GM21526 (cell line): Measurements from ENCODE around the gene KRTAP5-10.
"Not testable (repeated sequence)": the region's sequence is repeated elsewhere in the genome, so short reads cannot be mapped to it uniquely, and the experiment has no call there.

Experiments
- ATAC-seq: cut with Tn5 transposase; IDR thresholded peaks from one replicate; pipeline ENCODE4 v1.9.1; 2021; ENCODE audit warnings: moderate library complexity; ENCODE audit not compliant: unreplicated experiment, low FRiP score

Gene KRTAP5-10

DNA sequence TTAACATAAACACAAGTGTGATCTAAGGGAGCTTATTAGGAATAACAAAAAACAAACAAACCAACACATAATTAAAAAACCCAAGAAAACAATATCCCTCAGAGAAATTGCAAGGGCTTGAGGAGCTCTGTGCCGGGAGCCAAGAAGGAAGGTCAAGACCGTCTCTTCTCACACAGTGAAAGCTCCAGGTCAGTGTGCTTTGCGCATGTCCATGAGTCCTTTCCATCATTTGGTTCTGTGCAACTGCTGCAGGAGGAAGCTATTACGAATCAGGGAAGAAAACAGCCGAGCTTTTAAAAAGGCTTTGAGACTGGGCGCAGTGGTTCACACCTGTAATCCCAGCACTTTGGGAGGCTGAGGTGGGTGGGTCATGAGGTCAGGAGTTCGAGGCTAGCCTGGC, 23.0 kb upstream of the KRTAP5-10 start:
- ATAC-seq: no peak

DNA sequence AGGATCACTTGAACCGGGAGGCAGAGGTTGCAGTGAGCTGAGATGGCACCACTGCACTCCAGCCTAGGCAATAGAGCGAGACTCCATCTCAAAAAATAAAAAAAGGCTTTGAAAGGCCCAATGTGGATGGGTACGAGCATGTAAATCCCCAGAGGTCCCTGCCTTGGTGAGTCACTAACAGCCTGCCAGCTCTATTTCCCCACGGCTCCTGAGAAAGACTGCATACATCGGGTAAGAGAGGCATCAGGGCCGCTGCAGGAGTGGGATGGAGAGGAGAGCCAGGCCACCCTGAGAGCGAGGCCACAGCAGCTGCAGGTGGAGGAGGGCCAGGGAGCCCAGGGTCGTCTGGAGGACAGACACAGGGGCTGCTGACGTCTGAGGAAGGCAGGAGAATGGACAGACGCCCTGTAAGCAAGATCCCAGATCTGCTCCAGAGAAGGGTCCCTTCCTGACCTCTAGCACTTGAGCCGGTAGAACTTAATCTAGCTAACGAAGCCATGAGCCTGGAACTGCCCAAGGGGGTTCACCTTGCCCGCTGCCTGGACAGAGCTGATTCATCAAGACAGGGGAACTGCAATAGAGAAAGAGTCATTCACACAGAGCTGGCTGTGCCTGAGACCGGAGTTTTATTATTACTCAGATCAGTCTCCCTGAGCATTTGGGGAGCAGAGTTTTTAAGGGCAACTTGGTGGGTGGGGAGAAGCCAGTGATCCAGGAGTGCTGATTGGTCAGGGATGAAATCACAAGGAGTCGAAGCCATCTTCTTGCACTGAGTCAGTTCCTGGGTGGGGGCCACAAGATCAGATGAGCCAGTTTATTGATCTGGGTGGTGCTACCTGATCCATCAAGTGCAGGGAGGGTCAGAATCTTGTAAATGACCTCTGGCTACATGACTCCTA, 22.2 kb upstream of the KRTAP5-10 start:
- no peak for ATAC-seq

DNA sequence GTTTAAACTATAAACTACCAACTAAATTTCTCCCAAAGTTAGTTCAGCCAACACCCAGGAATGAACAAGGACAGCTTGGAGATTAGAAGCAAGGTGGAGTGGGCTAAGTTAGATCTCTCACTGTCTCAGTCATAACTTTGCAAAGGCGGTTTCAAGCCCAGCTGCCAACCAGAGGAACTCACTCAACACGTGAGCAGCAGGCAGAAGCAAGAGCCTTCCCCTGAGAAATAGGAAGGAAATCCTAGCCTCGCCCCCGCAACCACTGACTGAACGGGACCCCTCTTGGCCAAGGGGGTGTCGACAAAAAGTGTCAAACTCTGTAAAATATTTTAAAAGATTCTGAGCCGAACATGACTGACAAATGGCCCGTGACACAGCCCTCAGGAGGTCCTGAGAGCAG, 21.5 kb upstream of the KRTAP5-10 start:
- ATAC-seq: no peak

DNA sequence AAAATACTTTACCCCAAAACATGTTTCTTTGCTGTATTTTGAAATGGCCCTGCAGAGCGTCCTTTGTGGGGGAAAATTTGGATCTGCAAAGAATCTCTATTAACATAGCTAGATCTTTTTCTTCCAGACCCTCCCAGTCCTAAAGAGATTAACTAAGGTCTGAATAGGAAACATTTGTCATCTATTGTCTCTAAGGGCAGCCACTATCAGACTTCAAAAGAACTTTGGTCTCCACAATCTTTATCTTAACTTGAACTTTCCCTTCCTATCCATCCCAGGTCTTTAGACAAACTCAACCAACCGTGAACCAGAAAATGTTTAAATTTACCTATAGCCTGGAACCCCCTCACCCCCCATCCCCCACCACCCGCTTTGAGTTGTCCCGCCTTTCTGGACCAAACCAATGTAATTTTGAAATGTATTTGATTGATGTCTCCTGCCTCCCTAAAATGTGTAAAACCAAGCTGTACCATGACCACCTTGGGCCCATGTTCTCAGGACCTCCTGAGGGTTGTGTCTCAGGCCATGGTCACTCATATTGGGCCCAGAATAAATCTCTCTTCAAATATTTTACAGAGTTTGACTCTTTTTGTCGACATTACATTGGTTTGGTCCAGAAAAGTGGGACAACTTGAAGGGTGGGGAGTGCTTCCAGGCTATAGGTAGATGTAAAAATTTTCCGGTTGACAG, 20.7 kb upstream of the KRTAP5-10 start:
- no peak for ATAC-seq

DNA sequence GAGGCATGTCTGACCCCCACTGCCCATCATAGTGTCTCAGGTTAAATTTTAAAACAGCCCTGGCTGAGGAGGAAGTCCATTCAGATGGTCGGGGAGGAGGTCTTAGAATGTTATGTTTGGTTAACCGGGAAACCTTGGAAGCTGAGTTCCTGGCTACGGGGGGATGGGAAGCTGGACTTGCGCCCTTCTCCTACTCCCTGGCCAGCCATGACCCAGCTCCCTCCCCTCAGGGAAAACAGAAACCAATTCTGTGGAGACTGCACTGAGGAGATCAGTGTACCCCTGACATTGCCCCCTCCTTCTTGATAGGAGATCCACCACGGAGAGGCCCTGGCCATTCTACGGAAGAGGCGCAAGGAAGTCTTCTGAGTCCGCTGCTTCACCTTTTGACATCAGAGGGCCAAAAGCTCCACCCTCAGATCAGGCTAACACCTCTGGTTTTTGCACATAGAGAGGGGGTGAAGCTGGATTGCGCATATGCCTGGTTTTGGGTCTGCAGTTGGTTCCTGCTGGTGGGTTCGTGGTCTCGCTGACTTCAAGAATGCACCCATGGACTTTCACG, 19.9 kb upstream of the KRTAP5-10 start:
- ATAC-seq: no peak

DNA sequence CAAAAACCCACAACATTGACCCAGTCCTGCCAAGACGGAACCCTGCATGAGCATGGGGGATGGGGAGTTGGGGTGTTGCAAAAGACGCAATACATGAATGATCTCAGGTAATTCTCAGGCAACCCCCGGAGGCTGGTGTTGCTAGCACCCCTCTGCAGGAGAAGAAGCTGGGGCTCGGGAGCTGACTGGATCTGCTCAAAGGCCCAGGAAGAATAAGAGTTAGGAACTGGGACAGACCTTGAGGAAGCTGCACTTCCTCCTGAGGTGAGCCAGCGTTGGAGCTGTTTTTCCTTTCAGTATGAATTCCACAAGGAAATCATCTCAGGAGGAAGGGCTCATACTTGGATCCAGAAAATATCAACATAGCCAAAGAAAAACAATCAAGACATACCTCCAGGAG, 17.2 kb upstream of the KRTAP5-10 start, which contains the start of gene KRTAP5-9:
KRTAP5-9 (plus strand) TSS at position 301 of the 400 bp plus-strand sequence. CDS start 238 bp downstream, outside the sequence.
- ATAC-seq: no peak

DNA sequence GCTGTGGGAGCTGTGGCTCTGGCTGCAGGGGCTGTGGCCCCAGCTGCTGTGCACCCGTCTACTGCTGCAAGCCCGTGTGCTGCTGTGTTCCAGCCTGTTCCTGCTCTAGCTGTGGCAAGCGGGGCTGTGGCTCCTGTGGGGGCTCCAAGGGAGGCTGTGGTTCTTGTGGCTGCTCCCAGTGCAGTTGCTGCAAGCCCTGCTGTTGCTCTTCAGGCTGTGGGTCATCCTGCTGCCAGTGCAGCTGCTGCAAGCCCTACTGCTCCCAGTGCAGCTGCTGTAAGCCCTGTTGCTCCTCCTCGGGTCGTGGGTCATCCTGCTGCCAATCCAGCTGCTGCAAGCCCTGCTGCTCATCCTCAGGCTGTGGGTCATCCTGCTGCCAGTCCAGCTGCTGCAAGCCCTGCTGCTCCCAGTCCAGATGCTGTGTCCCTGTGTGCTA, 16.6 kb upstream of the KRTAP5-10 start:
- no peak for ATAC-seq

DNA sequence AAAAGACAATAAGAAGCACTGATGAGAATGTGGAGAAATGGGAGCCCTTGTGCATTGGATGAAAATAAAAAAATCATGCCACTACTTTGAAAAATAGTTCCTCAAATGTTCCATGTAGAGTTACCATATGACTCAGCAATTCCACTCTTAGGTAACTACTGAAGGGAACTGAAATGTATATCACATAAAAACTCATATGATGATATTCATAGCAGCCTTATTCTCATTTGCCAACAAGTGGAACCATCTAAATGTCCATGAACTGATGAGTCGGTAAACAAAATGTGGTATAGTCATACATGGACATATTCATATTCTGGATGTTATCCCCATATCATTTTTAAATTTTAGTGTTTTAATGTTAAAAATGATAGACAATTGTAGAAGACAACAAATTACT, 13.7 kb upstream of the KRTAP5-10 start:
- ATAC-seq: no peak

DNA sequence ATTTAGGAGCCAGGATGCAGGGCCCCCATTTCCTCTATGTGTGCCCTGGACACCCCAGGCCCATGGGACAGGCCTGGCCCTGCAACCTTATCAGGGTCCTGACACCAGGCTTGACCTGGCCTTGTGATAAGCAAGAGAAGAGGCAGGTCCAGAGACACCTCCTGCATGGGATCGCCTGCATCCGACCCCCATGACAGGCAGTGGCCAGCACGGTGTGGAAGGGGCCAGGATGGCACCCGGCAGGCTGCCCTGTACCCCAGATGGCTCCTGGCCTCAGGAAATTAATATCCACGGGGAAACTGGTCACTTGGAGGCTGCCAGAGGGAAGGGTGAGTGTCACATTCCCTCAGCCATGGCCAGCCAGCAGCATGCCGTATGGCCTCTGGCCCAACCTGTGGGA, 10.4 kb upstream of the KRTAP5-10 start:
- no peak for ATAC-seq

DNA sequence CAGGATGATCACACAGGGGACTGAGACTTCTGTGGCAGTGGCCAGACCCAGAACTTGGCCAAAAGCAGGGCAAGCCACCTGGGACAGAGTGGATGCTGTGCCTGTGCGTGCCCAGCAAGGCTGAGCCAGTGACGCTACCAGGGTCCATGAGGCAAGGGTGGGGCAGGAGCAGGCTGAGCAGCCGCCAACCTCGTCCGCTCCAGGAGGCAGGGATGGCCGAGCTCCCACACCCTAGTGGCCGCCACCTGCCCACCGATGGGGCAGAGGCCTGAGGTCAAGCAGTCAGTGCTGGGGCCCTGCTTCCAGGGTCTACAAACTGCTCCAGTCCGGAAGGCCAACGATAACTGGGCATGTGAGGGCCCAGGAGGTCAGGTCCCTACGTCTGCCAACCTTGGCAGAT, 9.9 kb upstream of the KRTAP5-10 start:
- no peak for ATAC-seq

DNA sequence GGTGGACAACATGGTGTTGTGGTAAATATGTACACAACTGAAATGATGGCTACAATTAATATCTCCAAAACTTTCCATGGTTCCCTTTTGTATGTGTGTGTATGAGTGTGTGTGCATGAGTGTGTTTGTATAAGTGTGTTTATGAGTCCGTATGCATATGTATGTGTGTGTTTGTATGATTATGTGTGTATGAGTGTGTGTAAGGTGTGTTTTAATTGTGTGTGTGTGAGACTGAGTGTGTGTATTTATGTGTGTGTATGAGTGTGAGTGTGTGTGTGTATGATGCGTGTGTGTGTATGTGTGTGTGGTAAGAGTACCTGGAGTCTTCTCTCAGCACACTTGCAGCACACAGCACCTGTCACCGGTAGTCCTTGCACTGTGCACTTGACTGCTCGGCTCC, 9.3 kb upstream of the KRTAP5-10 start:
- no peak for ATAC-seq

DNA sequence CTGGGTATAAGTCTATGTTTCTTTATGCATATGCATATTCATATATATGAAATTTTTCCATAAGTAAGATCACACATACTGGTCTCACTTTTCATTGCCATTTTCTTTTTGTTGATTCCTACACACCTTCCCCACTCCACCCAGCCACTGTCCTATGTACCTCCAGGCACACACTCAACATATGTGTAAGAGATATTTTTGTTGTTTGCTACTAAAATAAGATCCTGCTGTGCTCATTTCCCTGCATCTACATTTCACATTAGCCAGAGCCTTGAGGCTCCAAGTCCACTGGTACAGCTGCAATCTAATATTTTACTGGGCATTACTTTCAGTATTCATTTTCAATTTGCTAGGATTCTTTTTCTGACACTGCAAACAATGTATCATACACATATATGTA, 8.1 kb upstream of the KRTAP5-10 start:
- no peak for ATAC-seq

DNA sequence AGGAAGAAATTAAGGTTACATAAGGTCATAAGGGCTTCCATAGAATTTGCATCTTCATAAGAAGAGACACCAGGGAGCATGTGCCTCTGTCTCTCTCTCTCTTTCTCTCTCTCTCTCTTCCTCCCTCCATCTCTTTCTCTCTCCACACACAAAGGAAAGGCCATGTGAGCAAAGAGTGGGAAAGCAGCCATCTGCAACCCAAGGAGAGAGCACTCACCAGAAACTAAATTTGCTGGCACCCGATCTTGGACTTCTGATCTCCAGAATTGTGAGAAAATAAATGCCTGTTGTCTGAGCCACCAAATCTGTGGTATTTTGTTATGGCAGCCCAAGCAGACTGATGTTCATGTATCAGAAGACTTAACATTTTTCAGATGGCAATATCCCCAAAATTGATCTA, 6.4 kb upstream of the KRTAP5-10 start:
- no peak for ATAC-seq

DNA sequence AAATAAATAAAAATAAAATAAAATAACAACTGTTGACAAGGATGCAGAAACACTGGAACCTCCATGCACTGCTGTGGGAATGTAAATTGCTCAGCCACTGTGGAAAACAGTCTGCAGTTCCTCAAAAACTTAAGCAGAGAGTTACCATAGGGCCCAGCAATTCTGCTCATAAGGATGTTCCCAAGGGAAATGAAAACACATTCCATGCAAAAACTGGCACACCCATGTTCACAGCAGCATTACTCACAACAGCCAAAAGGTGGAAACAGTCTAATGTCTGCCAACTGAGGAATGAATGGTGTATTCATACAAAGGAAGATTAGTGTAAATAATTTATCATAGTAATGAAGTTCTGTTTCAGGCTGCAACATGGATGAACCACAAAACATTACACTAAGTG, 3.2 kb upstream of the KRTAP5-10 start:
- no peak for ATAC-seq

DNA sequence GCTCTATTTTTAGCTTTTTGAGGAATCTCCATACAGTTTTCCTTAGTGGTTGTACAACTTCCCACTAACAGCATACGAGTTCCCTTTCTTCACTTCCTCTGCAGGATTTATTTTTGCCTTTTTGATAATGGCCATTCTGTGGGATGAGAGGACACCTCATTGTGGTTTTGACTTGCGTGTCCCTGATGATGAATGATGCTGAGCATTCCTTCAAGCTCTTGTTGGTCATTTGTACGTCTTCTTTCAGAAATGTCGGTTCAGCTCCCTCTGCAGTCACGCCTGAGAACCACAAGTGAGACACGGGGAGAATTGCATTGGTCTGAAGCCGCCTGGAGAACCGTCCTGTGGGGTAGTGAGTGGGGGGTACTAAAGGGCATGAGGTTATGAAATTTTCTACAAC, 2.0 kb upstream of the KRTAP5-10 start:
- ATAC-seq: no peak

DNA sequence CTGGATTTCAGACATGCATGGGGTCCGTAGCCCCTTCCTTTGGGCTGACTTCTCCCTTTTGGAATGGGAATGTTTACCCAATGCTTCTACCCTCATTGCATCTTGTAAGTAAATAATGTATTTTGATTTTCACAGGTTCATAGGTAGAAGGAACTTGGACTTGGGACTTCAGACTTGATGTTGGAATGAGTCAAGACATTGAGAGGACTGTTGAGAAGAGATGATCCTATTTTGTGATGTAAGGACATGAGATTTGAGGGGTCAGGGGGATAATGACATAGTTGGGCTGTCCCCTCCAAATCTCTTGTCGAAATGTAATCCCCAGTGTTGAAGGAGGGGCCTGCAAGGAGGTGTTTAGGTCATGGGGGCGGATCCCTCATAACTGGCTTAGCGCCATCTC, 933 bp upstream of the KRTAP5-10 start:
- no peak for ATAC-seq

DNA sequence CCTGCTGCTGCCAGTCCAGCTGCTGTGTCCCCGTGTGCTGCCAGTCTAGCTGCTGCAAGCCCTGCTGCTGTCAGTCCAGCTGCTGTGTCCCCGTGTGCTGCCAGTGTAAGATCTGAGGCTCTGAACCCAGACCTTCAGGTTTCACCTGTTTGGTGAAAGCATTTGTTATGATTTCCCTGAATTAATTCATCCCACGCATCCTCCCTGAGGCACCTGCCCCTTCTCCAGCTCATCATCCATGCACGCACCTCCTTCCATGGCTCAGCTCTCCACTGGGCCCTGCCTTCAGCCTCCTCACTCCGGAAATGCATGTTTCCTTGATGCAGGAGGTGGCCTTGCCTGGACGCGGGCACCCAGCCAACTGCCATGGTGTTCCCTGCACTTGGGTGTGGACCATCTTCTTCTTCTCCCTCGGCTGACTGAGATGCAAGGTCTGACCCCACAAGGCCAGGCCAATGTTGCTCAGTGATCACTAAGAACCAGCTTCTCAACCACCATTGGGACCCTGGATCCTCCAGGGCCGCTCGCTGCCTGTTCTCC, 788 bp downstream of the KRTAP5-10 start:
- ATAC-seq: no peak

DNA sequence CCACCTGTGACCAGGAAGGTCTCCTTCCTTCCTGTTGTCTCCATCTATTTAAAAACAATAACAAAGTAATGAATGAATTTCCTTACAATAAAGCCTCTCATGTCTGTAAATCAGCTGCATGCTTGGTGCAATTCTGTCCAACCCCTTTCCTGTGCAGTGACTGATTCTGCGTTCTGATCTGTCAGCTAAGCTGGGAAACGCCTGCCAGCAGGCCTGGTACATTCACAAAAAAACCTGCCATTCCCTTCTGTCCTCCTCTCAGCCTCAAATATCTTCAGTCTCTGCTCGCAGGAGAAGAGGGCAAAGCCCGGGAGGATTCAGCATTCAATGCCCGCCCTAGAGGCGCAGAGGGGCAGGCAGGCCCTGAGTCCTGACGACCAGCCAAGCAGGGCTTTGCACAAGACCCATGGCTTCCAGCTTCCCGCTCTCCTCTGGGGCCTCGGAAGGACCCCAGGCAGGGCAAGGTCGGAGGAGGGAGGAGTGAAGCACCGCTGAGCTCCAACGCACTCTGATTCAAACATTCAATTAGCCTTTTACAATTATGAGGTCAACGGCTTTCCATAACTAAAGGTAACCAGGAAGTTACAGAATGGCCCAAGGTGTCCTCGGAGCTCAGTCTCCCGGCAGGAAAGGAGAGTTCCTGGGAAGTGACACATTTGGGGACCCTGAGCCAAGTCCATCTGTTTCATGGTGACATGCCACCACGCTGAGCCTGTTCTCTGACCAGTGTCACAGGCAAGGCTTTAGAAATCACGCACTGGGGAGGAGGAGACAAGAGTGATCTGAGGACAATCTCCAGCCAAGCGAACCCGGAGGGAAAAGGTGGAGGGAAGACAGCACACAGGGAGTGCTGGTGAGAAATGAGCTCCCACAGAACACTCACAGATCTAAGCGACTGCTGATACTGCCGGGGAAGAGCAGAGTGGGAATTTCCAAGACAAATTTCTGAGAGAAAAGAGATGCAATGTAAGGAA, 1.6 kb downstream of the KRTAP5-10 start:
- ATAC-seq: not testable (repeated sequence)

DNA sequence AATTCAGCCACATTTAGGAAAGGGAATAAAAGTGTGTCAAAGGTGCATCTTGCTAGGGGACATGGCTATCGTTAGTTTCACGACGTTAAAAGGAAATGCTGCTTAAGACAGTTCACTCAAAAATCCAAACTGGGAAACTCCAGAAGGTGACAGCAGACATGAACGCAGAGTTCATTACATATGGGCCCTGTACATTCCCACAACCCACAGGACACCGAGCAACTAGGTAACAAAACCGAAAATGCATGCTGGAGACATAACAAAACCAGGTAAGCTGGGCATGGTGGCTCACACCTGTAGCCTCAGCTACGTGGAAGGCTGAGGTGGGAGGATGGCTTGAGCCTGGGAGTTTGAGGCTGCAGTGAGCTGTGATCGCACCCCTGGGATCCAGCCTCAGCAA, 2.3 kb downstream of the KRTAP5-10 start:
- ATAC-seq: not testable (repeated sequence)

DNA sequence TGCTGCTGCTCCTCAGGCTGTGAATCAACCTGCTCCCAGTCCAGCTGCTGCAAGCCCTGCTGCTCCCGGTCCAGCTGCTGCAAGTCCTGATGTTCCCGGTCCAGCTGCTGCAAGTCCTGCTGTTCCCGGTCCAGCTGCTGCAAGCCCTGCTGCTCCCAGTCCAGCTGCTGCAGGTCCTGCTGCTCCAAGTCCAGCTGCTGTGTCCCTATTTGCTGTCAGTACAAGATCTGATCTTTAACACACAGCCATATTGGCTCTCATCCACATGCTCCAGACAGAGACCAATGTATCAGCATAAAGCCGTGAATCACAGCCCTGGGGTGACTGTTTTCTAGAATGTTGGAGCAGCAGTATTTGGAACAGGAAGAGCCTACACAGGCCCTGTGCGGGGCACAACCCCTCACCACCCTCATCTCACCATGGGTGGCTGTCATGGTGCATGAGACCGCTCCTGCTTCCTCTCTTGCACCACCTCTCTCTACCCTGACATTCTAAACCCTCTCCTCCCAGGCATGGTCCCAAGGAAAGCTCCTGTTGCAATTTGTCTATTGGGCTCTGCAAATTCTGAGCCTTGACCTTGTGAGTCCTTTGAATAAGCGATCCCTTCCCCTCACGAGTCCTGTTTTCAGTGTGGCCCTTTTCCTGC, 3.5 kb downstream of the KRTAP5-10 start:
- ATAC-seq: no peak
